Loucy (cell line): ENCODE measurements around the gene KIF23.

Source experiments
- H2AFZ ChIP-seq: fragments of 200-600 bp; sonication (generic); 2 replicates; pipeline ENCODE4 v1.6.0; 2016; ENCODE audit warnings: antibody characterized with exemption, mild to moderate bottlenecking, low read length, moderate library complexity
- H3F3A ChIP-seq: fragments of 200-600 bp; 2 replicates; pipeline ENCODE4 v1.6.0; 2016; ENCODE audit warnings: antibody characterized with exemption, low read depth, mild to moderate bottlenecking
- H3K27me3 ChIP-seq: fragments of 200-600 bp; sonication (generic); 2 replicates; pipeline ENCODE4 v1.6.1; 2014; ENCODE audit warnings: low read length, mild to moderate bottlenecking; ENCODE audit not compliant: insufficient read depth, poor library complexity, severe bottlenecking
- H3K36me3 ChIP-seq: fragments of 200-600 bp; sonication (generic); 2 replicates; pipeline ENCODE4 v1.6.1; 2016; ENCODE audit warnings: low read length; ENCODE audit not compliant: insufficient read depth
- H3K4me1 ChIP-seq: fragments of 200-600 bp; sonication (generic); 2 replicates; pipeline ENCODE4 v1.5.1; 2014; ENCODE audit warnings: low read length, mild to moderate bottlenecking; ENCODE audit not compliant: insufficient read depth, poor library complexity, severe bottlenecking
- H3K4me2 ChIP-seq: fragments of 200-600 bp; sonication (generic); 2 replicates; pipeline ENCODE4 v1.6.0; 2014; ENCODE audit warnings: antibody characterized with exemption, low read length, low read depth, mild to moderate bottlenecking; ENCODE audit not compliant: poor library complexity, severe bottlenecking
- H3K4me3 ChIP-seq: fragments of 200-600 bp; sonication (generic); 2 replicates; pipeline ENCODE4 v1.5.1; 2014; ENCODE audit warnings: low read length, mild to moderate bottlenecking, mixed read lengths; ENCODE audit not compliant: poor library complexity, severe bottlenecking
- H3K79me2 ChIP-seq: fragments of 200-600 bp; sonication (generic); 2 replicates; pipeline ENCODE4 v1.6.1; 2014; ENCODE audit warnings: low read length; ENCODE audit not compliant: insufficient read depth
- H3K9ac ChIP-seq: fragments of 200-600 bp; sonication (generic); 2 replicates; pipeline ENCODE4 v1.6.0; 2014; ENCODE audit warnings: mild to moderate bottlenecking, low read depth, low read length, moderate library complexity; ENCODE audit not compliant: poor library complexity, severe bottlenecking
- H3K9me2 ChIP-seq: fragments of 200-600 bp; sonication (generic); replicated peaks from 2 replicates; pipeline ENCODE4 v1.6.1; 2016; ENCODE audit warnings: low read depth, low read length, mixed read lengths
- H3K9me3 ChIP-seq: fragments of 200-600 bp; sonication (generic); 2 replicates; pipeline ENCODE4 v1.6.1; 2014; ENCODE audit warnings: mild to moderate bottlenecking, antibody characterized with exemption, low read length, low read depth; ENCODE audit not compliant: insufficient read depth
- H4K20me1 ChIP-seq: fragments of 200-600 bp; sonication (generic); 2 replicates; pipeline ENCODE4 v1.6.0; 2014; ENCODE audit warnings: antibody characterized with exemption, low read length, mild to moderate bottlenecking; ENCODE audit not compliant: insufficient read depth, poor library complexity, severe bottlenecking
- EZH2phosphoT487 ChIP-seq: fragments of 200-600 bp; IDR thresholded peaks from 2 replicates; pipeline ENCODE4 v1.6.1; 2018; ENCODE audit warnings: antibody characterized with exemption, mild to moderate bottlenecking, moderate library complexity, borderline replicate concordance
- TF ChIP-seq, protein P1 (sequence below): fragments of 200-600 bp; sonication (generic); conservative IDR thresholded peaks from 2 replicates; pipeline ENCODE4 v1.5.1; 2014; ENCODE audit warnings: mild to moderate bottlenecking, antibody characterized with exemption, low read length

The KIF23 gene

DNA sequence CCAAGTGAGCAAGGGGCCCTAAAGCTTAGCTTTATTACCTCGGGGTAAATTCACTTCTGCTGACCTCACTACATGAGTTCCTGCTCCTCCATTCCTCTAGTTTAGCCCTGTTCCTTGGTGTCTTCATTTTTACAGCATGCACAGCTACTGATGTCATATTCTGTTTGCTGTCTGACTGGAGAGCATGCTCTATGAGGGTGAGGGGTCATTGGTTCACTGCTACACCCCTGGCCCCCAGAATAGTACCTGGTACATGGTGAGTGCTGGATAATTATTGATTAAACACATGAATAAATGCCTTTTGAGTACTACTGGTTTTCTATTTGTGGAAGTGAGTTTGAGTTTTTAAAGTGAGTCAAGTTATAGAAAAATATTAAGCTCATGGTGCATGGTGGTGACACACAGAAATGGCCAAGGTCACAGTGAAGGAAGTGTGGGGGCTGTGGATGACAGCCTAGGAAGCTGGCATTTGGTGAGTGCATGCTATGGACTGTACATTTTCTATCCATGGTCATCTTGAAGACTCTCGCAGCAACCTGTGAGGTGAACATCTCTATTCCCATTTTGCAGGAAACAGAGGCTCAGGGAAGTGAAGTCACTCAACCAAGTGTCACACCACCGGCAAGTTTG is 72.4 kb downstream of the KIF23 start:
- TF ChIP-seq, protein P1, sequence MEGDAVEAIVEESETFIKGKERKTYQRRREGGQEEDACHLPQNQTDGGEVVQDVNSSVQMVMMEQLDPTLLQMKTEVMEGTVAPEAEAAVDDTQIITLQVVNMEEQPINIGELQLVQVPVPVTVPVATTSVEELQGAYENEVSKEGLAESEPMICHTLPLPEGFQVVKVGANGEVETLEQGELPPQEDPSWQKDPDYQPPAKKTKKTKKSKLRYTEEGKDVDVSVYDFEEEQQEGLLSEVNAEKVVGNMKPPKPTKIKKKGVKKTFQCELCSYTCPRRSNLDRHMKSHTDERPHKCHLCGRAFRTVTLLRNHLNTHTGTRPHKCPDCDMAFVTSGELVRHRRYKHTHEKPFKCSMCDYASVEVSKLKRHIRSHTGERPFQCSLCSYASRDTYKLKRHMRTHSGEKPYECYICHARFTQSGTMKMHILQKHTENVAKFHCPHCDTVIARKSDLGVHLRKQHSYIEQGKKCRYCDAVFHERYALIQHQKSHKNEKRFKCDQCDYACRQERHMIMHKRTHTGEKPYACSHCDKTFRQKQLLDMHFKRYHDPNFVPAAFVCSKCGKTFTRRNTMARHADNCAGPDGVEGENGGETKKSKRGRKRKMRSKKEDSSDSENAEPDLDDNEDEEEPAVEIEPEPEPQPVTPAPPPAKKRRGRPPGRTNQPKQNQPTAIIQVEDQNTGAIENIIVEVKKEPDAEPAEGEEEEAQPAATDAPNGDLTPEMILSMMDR: no peak
- no peak for TF ChIP-seq EZH2phosphoT487
- no peak overlapping the region for H3K9ac ChIP-seq
- H3K79me2 ChIP-seq: no peaks in the 10 kb centered on the region
- H3K36me3 ChIP-seq: no peaks in the 10 kb centered on the region
- H3K27me3 ChIP-seq: no peaks in the 10 kb centered on the region
- no peaks in the 10 kb centered on the region for H3K9me3 ChIP-seq
- no peak overlapping the region for H3K4me3 ChIP-seq
- H3K4me2 ChIP-seq: no peak overlapping the region
- no peaks in the 10 kb centered on the region for H3K9me2 ChIP-seq
- no peaks in the 10 kb centered on the region for H3F3A ChIP-seq
- no peaks in the 10 kb centered on the region for H3K4me1 ChIP-seq
- no peaks in the 10 kb centered on the region for H4K20me1 ChIP-seq
- H2AFZ ChIP-seq: no peak overlapping the region

DNA sequence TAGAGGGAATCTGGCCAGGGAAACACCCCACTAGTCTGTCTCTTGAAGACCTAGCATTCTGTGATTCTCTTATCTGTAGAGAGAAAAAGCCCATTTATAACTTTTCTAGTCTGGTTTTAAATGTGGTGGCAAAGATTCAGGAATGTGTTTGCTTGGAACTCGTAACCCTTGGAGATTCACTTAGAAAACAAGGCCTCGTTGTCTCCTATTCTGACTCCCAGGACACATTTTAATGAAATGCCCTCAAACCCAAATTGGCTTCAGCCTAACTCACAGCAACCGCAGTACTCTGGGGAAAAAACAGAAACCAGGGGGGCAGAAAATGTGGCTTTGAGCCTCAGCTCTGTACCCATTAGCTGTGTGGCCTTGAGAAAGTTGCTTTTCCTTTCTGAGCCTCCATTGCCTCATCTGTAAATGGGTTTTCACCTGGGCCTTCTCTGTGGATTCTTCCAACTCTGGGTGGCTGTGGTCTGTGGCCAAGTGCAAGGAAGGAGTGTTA is 75.0 kb downstream of the KIF23 start:
- Histone ChIP-seq H3K9me3 (no peaks in the 10 kb centered on the region), H3K79me2 (no peaks in the 10 kb centered on the region), H3K9me2 (no peaks in the 10 kb centered on the region), H3K4me3 (no peak overlapping the region), H3K9ac (no peak overlapping the region), H3K27me3 (no peaks in the 10 kb centered on the region), H4K20me1 (no peaks in the 10 kb centered on the region), H3F3A (no peaks in the 10 kb centered on the region), H2AFZ (no peak overlapping the region), H3K4me2 (no peak overlapping the region), H3K4me1 (no peaks in the 10 kb centered on the region), H3K36me3 (no peaks in the 10 kb centered on the region)
- no peak for TF ChIP-seq EZH2phosphoT487
- TF ChIP-seq, protein P1: no peak

DNA sequence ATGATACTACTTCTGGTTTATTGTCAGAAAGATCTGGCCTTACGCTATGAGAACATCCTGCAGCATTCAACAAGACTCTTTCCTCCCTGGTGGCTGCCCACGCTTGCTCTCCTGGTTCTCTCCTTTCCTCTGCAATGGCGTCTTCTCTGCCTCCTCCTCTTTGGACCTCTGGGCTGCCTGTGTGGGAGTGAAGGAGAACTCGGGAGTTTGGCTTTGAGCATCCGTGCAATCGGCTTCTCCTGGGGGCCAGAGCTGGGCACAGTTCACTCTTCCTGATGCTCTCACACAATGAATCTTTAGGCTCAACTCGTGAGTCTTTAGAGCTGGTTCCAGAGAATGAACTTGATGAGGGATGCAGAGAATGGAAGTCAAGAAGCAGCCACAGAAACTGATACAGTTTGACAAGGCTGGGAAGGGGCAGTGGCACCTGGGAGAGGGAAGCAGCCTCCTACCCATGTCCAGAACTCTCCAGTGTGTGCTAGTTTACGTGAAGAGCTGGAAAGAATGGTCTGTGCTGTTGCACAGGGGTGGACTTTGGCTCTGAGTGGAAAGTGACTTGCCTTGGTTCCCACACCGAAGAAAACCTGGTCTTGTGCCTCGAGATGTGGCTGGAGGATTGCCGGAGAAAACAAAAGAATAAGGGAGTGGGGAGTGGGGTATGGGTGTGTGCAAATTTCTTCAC is 76.3 kb downstream of the KIF23 start:
- no peaks in the 10 kb centered on the region for H4K20me1 ChIP-seq
- no peaks in the 10 kb centered on the region for H3K79me2 ChIP-seq
- H3K9me3 ChIP-seq: no peaks in the 10 kb centered on the region
- no peak overlapping the region for H3K4me3 ChIP-seq
- H3K4me1 ChIP-seq: no peaks in the 10 kb centered on the region
- no peaks in the 10 kb centered on the region for H3K9me2 ChIP-seq
- H3K9ac ChIP-seq: no peak overlapping the region
- TF ChIP-seq, protein P1: no peak
- TF ChIP-seq EZH2phosphoT487: no peak
- no peak overlapping the region for H2AFZ ChIP-seq
- no peaks in the 10 kb centered on the region for H3K36me3 ChIP-seq
- no peak overlapping the region for H3K4me2 ChIP-seq
- H3F3A ChIP-seq: no peaks in the 10 kb centered on the region
- no peaks in the 10 kb centered on the region for H3K27me3 ChIP-seq
